Measurements from ENCODE around the gene TOMM34. TPM values are rescaled to one million over a fixed set of nuclear protein-coding genes. Genes with fewer than 3 reads are reported as not detected.

TOMM34 gene
- total RNA-seq, 1 experiment from 2014 or later: 61.1 TPM

DNA sequence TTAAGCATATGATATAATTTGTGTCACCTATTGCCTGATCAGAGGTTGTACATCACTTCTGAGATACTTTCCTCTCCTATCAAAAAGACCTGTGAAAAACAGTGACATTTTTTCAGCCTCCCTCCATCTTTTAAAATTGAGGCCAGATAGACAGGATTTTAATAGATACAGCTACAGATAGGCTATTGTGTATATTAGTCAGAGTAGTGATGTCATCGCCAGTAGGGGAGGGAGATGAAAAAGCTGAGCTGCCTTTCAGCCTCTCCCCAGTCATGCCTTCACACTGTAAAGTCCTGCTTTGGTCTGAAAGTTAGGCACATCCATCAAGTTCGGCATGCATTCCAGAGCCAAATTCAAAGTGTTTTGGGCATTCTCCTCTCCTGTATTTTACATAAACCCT lies 58.2 kb downstream of the TOMM34 start:
- TF ChIP-seq, protein P1, sequence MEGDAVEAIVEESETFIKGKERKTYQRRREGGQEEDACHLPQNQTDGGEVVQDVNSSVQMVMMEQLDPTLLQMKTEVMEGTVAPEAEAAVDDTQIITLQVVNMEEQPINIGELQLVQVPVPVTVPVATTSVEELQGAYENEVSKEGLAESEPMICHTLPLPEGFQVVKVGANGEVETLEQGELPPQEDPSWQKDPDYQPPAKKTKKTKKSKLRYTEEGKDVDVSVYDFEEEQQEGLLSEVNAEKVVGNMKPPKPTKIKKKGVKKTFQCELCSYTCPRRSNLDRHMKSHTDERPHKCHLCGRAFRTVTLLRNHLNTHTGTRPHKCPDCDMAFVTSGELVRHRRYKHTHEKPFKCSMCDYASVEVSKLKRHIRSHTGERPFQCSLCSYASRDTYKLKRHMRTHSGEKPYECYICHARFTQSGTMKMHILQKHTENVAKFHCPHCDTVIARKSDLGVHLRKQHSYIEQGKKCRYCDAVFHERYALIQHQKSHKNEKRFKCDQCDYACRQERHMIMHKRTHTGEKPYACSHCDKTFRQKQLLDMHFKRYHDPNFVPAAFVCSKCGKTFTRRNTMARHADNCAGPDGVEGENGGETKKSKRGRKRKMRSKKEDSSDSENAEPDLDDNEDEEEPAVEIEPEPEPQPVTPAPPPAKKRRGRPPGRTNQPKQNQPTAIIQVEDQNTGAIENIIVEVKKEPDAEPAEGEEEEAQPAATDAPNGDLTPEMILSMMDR (IDR thresholded peaks at IDR 0.05; ENCODE audit: unreplicated experiment): no peak
- no peak overlapping the region for H3K4me3 Mint-ChIP-seq (ENCODE audit: low read depth, unreplicated experiment)
- H3K27ac Mint-ChIP-seq (ENCODE audit: unreplicated experiment): no peak overlapping the region
- H3K27me3 Mint-ChIP-seq (ENCODE audit: unreplicated experiment): no peaks in the 10 kb centered on the region
- no peak for DNase-seq
- peaks cover 44% of the 10 kb centered on the region for H3K36me3 Mint-ChIP-seq (ENCODE audit: insufficient read depth, unreplicated experiment)
- intact Hi-C loops (cut with micrococcal nuclease; ENCODE audit: unreplicated experiment): no loop called here
- no peaks in the 10 kb centered on the region for H3K9me3 Mint-ChIP-seq (ENCODE audit: low read depth, unreplicated experiment)
- CTCF ChIA-PET: no interaction called here
- peaks cover 17% of the 10 kb centered on the region for H3K4me1 Mint-ChIP-seq (ENCODE audit: low read depth, unreplicated experiment)
- BruUV-seq (replicated peaks): no TSS peak

DNA sequence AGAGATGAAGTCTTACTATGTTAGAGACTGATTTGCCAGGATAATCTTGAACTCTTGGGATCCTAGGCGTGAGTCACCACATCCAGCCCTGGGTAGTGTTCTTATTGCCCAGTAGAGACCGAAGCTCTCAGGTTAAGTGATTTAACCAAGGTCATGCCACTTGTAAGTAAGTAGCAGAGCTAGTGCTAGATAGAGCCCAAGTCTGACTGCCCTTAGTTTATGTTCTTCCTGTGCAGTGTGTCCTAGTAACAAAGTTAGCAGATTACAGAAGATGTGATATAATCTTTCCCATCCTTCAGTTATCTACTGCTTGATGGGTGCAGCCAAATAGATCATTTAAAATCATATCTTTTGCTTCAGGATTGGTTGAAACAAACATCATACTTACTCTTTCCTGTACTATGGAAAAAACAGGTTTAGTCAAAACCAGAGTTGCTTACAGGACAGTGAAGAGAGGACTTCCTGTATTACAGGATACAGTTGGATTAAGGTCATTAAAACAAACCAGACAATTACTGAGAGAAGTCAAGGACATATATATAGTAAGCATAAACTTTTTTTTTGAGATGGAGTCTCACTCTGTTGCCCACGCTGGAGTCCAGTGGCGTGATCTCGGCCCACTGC lies 59.9 kb downstream of the TOMM34 start:
- Mint-ChIP-seq H3K27me3 (ENCODE audit: unreplicated experiment) (no peaks in the 10 kb centered on the region), H3K9me3 (ENCODE audit: low read depth, unreplicated experiment) (no peaks in the 10 kb centered on the region), H3K36me3 (ENCODE audit: insufficient read depth, unreplicated experiment) (peaks cover 40% of the 10 kb centered on the region), H3K4me1 (ENCODE audit: low read depth, unreplicated experiment) (peaks cover 33% of the 10 kb centered on the region), H3K27ac (ENCODE audit: unreplicated experiment) (no peak overlapping the region), H3K4me3 (ENCODE audit: low read depth, unreplicated experiment) (no peak overlapping the region)
- CTCF ChIA-PET: interaction anchor here (0.6 kb wide), 1 partner anchor 15 kb away, joined by 3 read pairs; the partner anchor contains the start of gene YWHAB
- no TSS peak for BruUV-seq (replicated peaks)
- no peak for DNase-seq
- TF ChIP-seq, protein P1 (IDR thresholded peaks at IDR 0.05; ENCODE audit: unreplicated experiment): no peak
- intact Hi-C loops (cut with micrococcal nuclease; ENCODE audit: unreplicated experiment): no loop called here

DNA sequence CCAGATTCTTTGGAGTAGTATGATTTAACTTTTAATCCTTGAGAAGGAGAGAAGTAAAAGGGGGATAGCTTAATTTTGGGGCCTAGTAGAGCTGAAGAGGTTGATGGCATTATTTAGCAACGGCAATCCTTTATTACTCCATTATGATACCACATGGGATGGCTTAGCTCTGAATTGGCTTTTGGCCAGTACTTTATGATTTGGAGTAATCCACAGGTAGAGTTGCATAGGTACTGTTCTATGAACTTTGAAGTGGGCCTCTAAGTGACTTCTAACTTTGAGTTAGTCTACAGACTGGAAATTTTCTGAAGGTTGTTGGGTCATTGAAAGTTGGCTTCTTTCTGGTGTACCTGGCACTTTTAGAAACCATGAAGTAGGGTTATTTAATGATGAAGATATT lies 63.1 kb downstream of the TOMM34 start:
- no peaks in the 10 kb centered on the region for H3K9me3 Mint-ChIP-seq (ENCODE audit: low read depth, unreplicated experiment)
- no peaks in the 10 kb centered on the region for H3K27me3 Mint-ChIP-seq (ENCODE audit: unreplicated experiment)
- peaks cover 33% of the 10 kb centered on the region for H3K36me3 Mint-ChIP-seq (ENCODE audit: insufficient read depth, unreplicated experiment)
- CTCF ChIA-PET: interaction anchor here (0.6 to 0.9 kb wide), 2 partner anchors 9 to 12 kb away, joined by 3 to 4 read pairs; partner anchors contain the start of gene PABPC1L
- BruUV-seq (replicated peaks): no TSS peak
- H3K4me3 Mint-ChIP-seq (ENCODE audit: low read depth, unreplicated experiment): no peak overlapping the region
- TF ChIP-seq, protein P1 (IDR thresholded peaks at IDR 0.05; ENCODE audit: unreplicated experiment): no peak
- peaks cover 59% of the 10 kb centered on the region for H3K4me1 Mint-ChIP-seq (ENCODE audit: low read depth, unreplicated experiment)
- DNase-seq: no peak
- H3K27ac Mint-ChIP-seq (ENCODE audit: unreplicated experiment): no peak overlapping the region
- intact Hi-C loops (cut with micrococcal nuclease; ENCODE audit: unreplicated experiment): no loop called here

DNA sequence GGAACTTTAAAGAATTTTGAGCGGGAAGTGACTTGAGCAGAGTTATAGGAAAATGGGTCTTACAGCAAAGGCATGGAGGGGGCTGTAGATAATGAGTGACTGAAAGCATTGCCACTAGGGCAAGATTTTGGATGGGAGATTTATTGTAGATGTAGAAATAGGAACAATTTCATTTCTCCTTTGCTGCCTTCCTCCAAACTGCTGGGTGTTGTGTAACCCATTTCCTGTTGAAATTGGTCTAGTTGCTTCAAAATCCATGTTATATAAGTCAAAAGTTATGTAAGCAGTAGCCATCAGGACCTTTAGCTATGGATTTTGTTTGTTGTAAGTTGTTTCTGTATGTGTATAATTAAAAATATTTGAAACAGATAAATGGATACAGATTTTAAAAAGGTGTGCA lies 63.6 kb downstream of the TOMM34 start:
- H3K4me3 Mint-ChIP-seq (ENCODE audit: low read depth, unreplicated experiment): no peak overlapping the region
- BruUV-seq (replicated peaks): no TSS peak
- intact Hi-C loops (cut with micrococcal nuclease; ENCODE audit: unreplicated experiment): no loop called here
- TF ChIP-seq, protein P1 (IDR thresholded peaks at IDR 0.05; ENCODE audit: unreplicated experiment): no peak
- H3K4me1 Mint-ChIP-seq (ENCODE audit: low read depth, unreplicated experiment): peaks cover 61% of the 10 kb centered on the region
- H3K27ac Mint-ChIP-seq (ENCODE audit: unreplicated experiment): no peak overlapping the region
- CTCF ChIA-PET: interaction anchor here (0.6 to 0.9 kb wide), 2 partner anchors 8 to 13 kb away, joined by 3 to 4 read pairs; partner anchors contain the start of gene PABPC1L
- H3K9me3 Mint-ChIP-seq (ENCODE audit: low read depth, unreplicated experiment): no peaks in the 10 kb centered on the region
- no peak for DNase-seq
- H3K27me3 Mint-ChIP-seq (ENCODE audit: unreplicated experiment): no peaks in the 10 kb centered on the region
- peaks cover 36% of the 10 kb centered on the region for H3K36me3 Mint-ChIP-seq (ENCODE audit: insufficient read depth, unreplicated experiment)
